H1 (cell line): Measurements from ENCODE around the gene COL8A2. TPM values are rescaled to one million over a fixed set of nuclear protein-coding genes. Genes with fewer than 3 reads are reported as not detected.

Experiments
- ATF3 ChIP-seq: IDR thresholded peaks from 2 replicates; pipeline ENCODE4 v1.6.1; 2011; ENCODE audit warnings: low read depth, mild to moderate bottlenecking, low read length; ENCODE audit not compliant: insufficient read depth
- CEBPB ChIP-seq: IDR thresholded peaks from 2 replicates; pipeline ENCODE4 v1.6.1; 2012; ENCODE audit warnings: low read depth, low read length
- CHD7 ChIP-seq: fragments of 300-600 bp; sonication (generic); IDR thresholded peaks from 2 replicates; pipeline ENCODE4 v1.7.1; 2012; ENCODE audit warnings: low read length, moderate library complexity, mild to moderate bottlenecking, inconsistent platforms; ENCODE audit not compliant: insufficient replicate concordance
- CTBP2 ChIP-seq: IDR thresholded peaks from 2 replicates; pipeline ENCODE4 v1.7.0; 2011; ENCODE audit warnings: borderline replicate concordance, mild to moderate bottlenecking, moderate library complexity, mixed read lengths, low read length; ENCODE audit not compliant: insufficient read depth, insufficient read length
- MAX ChIP-seq: IDR thresholded peaks from 2 replicates; pipeline ENCODE4 v1.6.1; 2012; ENCODE audit warnings: inconsistent platforms
- SP4 ChIP-seq: IDR thresholded peaks from 2 replicates; pipeline ENCODE4 v1.6.1; 2012; ENCODE audit warnings: low read length, inconsistent platforms
- polyA plus RNA-seq, 7 experiments: library from polyadenylated mRNA; depleted of rRNA in 3 of 7; stranded (reverse) in 5 of 7; unstranded in 2 of 7; fragments of >200 nt in 5 of 7; fragments of 200-250 nt in 2 of 7; gene quantifications; 1 replicate in 5 of 7; 2 replicates in 1 of 7; 4 replicates in 1 of 7; pipeline versions ENCODE4 v1.2.1 to v1.2.3, GENCODE V29; 2011 to 2013; ENCODE audit warnings: missing spikeins in 2 of 7, mixed read lengths in 2 of 7
- total RNA-seq: library from RNA; stranded (reverse); fragmentation: NEBNext Ultra II Directional; extraction: Animal tissue kit (Norgen Biotek cat#: 25700); gene quantifications from 2 replicates; pipeline ENCODE4 v1.2.1, GENCODE V29; 2021

COL8A2 gene
- total and polyA plus RNA-seq, 2 of the 8 experiments (the other 6 are each of a cell fraction or from before 2014, with no cell fraction given) = 2.1 to 2.8 TPM

- TF ChIP-seq CHD7 (no peak), CEBPB (no peak), MAX (no peak), ATF3 (no peak), SP4 (no peak), CTBP2 (no peak)
These were observed 54.7 kb downstream of the COL8A2 start (continued) for GRCh38 chr1:36070349-36070748.
